Lower leg skin (tissue), 4 donors: ENCODE results near the gene USP17L26. TPM values are rescaled to one million over a fixed set of nuclear protein-coding genes. Genes with fewer than 3 reads are reported as not detected.
"Not testable (repeated sequence)": the region's sequence is repeated elsewhere in the genome, so short reads cannot be mapped to it uniquely, and the experiment has no call there.

ENCODE experiments used
- DNase-seq, 2 donors: peaks; one replicate each; pipeline ENCODE4 v3.0.0-alpha.2; 2019; ENCODE audit warnings: low spot score in 2 of 2
- H3K4me3 ChIP-seq: fragments of 200-600 bp; sonication (generic); 2 replicates; pipeline ENCODE4 v1.5.1; 2017; ENCODE audit warnings: mild to moderate bottlenecking, low read depth; ENCODE audit not compliant: poor library complexity, severe bottlenecking
- WGBS, 2 donors: methylation state at CpG; one replicate each; pipeline ENCODE4 v1.1.5; 2018; 5-methylcytosine and 5-hydroxymethylcytosine counted together
- intact Hi-C: fragments of 100-400 bp; cut with DNase I; formaldehyde crosslinking; loops from one replicate; pipeline ENCODE4 v1.15.0; 2023; ENCODE audit warnings: low total_unique reads
- total RNA-seq, 4 donors: library from RNA; depleted of rRNA; stranded (reverse); fragments of >200 nt; gene quantifications; one replicate each; pipeline ENCODE4 v1.1.0, GENCODE V29; 2016

The USP17L26 gene
- total RNA-seq: not detected

GRCh38 chr4:9334358-9334757, at the start of gene USP17L26:
Gene USP17L26 (plus strand): TSS chr4:9334658. CDS start chr4:9334658, 0 bp downstream.
- DNase-seq, intact Hi-C loops, H3K4me3 ChIP-seq: not testable (repeated sequence)
- no CpG with 5 or more reads among the region's 15 CpGs for WGBS, 2 donors

- 74 to 86% methylated on average over 5 to 7 of the region's 13 CpGs for WGBS, 2 donors
- H3K4me3 ChIP-seq, intact Hi-C loops, DNase-seq: not testable (repeated sequence)
Observed at GRCh38 chr4:9324191-9324590, 10.3 kb upstream of the USP17L26 start.

- intact Hi-C loops: not testable (repeated sequence)
Observed at GRCh38 chr4:9324865-9325264, 9.6 kb upstream of the USP17L26 start, which contains the start of gene USP17L24. Gene USP17L24 (plus strand): TSS chr4:9325165. CDS start chr4:9325165, 0 bp downstream.

GRCh38 chr4:9329611-9330010, 4.8 kb upstream of the USP17L26 start, which contains the start of gene USP17L25:
Gene USP17L25 (plus strand): TSS chr4:9329911. CDS start chr4:9329911, 0 bp downstream.
- WGBS, 2 donors: no CpG with 5 or more reads among the region's 15 CpGs
- intact Hi-C loops, DNase-seq, H3K4me3 ChIP-seq: not testable (repeated sequence)

More at GRCh38 chr4:9324865-9325264, 9.6 kb upstream of the USP17L26 start, which contains the start of gene USP17L24:
- DNase-seq, H3K4me3 ChIP-seq: not testable (repeated sequence)
- no CpG with 5 or more reads among the region's 15 CpGs for WGBS, 2 donors

- H3K4me3 ChIP-seq, DNase-seq, intact Hi-C loops: not testable (repeated sequence)
- no CpG with 5 or more reads among the region's 15 CpGs for WGBS, 2 donors
Observed at GRCh38 chr4:9339103-9339502, 4.6 kb downstream of the USP17L26 start, which contains the start of gene USP17L5. Gene USP17L5 (plus strand): TSS chr4:9339403. CDS start chr4:9339403, 0 bp downstream.

- no CpG with 5 or more reads among the region's 15 CpGs for WGBS, 2 donors
- H3K4me3 ChIP-seq, intact Hi-C loops, DNase-seq: not testable (repeated sequence)
Observed at GRCh38 chr4:9343848-9344247, 9.4 kb downstream of the USP17L26 start, which contains the start of gene USP17L27. Gene USP17L27 (plus strand): TSS chr4:9344148. CDS start chr4:9344148, 0 bp downstream.

GRCh38 chr4:9348593-9348992, 14.1 kb downstream of the USP17L26 start, which contains the start of gene USP17L28:
Gene USP17L28 (plus strand): TSS chr4:9348893. CDS start chr4:9348893, 0 bp downstream.
- DNase-seq, H3K4me3 ChIP-seq, intact Hi-C loops: not testable (repeated sequence)
- WGBS, 2 donors: no CpG with 5 or more reads among the region's 15 CpGs

- H3K4me3 ChIP-seq, DNase-seq, intact Hi-C loops: not testable (repeated sequence)
- WGBS, 2 donors: no CpG with 5 or more reads among the region's 18 CpGs
Observed at GRCh38 chr4:9350866-9351265, 16.4 kb downstream of the USP17L26 start.

- WGBS, 2 donors: no CpG with 5 or more reads among the region's 15 CpGs
- H3K4me3 ChIP-seq, intact Hi-C loops, DNase-seq: not testable (repeated sequence)
Observed at GRCh38 chr4:9353338-9353737, 18.9 kb downstream of the USP17L26 start, which contains the start of gene USP17L29. Gene USP17L29 (plus strand): TSS chr4:9353638. CDS start chr4:9353638, 0 bp downstream.

- DNase-seq, H3K4me3 ChIP-seq, intact Hi-C loops: not testable (repeated sequence)
- no CpG with 5 or more reads among the region's 15 CpGs for whole genome bisulfite sequencing, 2 donors
Observed at GRCh38 chr4:9362829-9363228, 28.4 kb downstream of the USP17L26 start, which contains the start of gene USP17L30. Gene USP17L30 (plus strand): TSS chr4:9363129. CDS start chr4:9363129, 0 bp downstream.

GRCh38 chr4:9379881-9380280, 45.4 kb downstream of the USP17L26 start:
- intact Hi-C loops, H3K4me3 ChIP-seq, DNase-seq: not testable (repeated sequence)
- WGBS, 2 donors: 0 to 44% methylated on average over 1 of the region's 1 CpG

GRCh38 chr4:9381012-9381534, 46.6 kb downstream of the USP17L26 start:
- H3K4me3 ChIP-seq, DNase-seq, intact Hi-C loops: not testable (repeated sequence)
- 10 to 38% methylated on average over 6 to 18 of the region's 36 CpGs for WGBS, 2 donors
